ENCODE data around the gene UFSP1. TPM values are rescaled to one million over a fixed set of nuclear protein-coding genes. Genes with fewer than 3 reads are reported as not detected.

Gene UFSP1
- total and polyA plus RNA-seq, 4 donors = 2.3 to 4.9 (median 3.2) TPM

DNA sequence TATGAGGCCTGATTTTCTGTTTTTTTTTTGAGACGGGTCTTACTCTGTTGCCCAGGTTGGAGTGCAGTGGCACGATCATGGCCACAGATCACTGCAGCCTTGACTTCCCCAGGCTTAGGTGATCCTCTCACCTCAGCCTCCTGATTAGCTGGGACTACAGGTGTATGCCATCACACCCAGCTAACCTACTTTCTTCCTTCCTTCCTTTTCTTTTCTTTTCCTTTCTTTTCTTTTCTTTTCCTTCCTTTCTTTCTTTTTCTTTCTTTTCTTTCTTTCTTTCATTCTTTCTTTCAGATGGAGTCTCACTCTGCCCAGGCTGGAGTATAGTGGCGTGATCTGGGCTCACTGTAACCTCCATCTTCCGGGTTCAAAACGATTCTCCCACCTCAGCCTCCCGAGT lies 10.8 kb downstream of the UFSP1 start:
- H3K9me3 ChIP-seq (ENCODE audit: control insufficient read depth in 4 of 4, low read length in 3 of 4) = no peaks in the 10 kb centered on the region
- H3K4me3 ChIP-seq (ENCODE audit: low read depth in 1 of 3, low read length in 3 of 3) = no peak overlapping the region
- no peak overlapping the region for H3K27ac ChIP-seq (ENCODE audit: low read depth in 1 of 2, low read length in 2 of 2)
- peaks cover 0 to 25% (median 23%) of the 10 kb centered on the region in 4 donors for H3K4me1 ChIP-seq (ENCODE audit: control insufficient read depth in 4 of 4, insufficient read depth in 4 of 4, low read length in 3 of 4)
- peaks cover 17 to 31% (median 24%) of the 10 kb centered on the region in 4 donors for H3K36me3 ChIP-seq (ENCODE audit: control insufficient read depth in 4 of 4, insufficient read depth in 3 of 4, low read depth in 1 of 4, low read length in 3 of 4)
- TF ChIP-seq FOXA1 (IDR thresholded peaks at IDR 0.05) = no peak
- TF ChIP-seq GABPA (IDR thresholded peaks at IDR 0.05 in 1 of 2, conservative IDR thresholded peaks at IDR 0.05 in 1 of 2) = no peak
- TF ChIP-seq HNF4G (IDR thresholded peaks at IDR 0.05) = no peak
- no peak for TF ChIP-seq RAD21 (IDR thresholded peaks at IDR 0.05)
- TF ChIP-seq, protein P1, sequence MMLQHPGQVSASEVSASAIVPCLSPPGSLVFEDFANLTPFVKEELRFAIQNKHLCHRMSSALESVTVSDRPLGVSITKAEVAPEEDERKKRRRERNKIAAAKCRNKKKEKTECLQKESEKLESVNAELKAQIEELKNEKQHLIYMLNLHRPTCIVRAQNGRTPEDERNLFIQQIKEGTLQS (IDR thresholded peaks at IDR 0.05) = no peak
- TF ChIP-seq RXRA (IDR thresholded peaks at IDR 0.05) = no peak
- TF ChIP-seq JUND (IDR thresholded peaks at IDR 0.05) = no peak
- TF ChIP-seq NR2F2 (IDR thresholded peaks at IDR 0.05) = no peak
- TF ChIP-seq HNF4A (conservative IDR thresholded peaks at IDR 0.05) = no peak
- 88% methylated on average over 6 of the region's 6 CpGs for WGBS
- no peak overlapping the region for H3K9ac ChIP-seq (ENCODE audit: low read depth in 1 of 2, low read length in 2 of 2)
- no peaks in the 10 kb centered on the region for H3K27me3 ChIP-seq (ENCODE audit: control insufficient read depth in 4 of 4, insufficient read depth in 4 of 4, low read length in 3 of 4)
- no peak for DNase-seq (ENCODE audit: low spot score)

DNA sequence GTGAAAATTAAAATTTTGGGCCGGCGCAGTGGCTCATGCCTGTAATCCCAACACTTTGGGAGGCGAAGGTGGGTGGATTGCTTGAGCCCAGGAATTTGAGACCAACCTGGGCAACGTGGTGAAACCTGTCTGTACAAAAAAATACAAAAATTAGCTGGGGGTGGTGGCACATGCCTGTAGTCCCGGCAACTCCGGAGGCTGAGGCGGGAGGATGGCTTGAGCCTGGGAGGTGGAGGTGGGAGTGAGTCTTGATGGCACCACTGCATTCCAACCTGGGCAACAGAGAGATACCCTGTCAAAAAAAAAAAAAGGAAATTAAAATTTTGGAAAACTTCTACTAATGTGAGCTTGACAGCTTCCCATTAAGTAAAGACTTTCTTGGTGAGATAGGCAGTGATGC lies 11.5 kb downstream of the UFSP1 start:
- Histone ChIP-seq H3K4me1 (ENCODE audit: control insufficient read depth in 4 of 4, insufficient read depth in 4 of 4, low read length in 3 of 4) (peaks cover 0 to 25% (median 24%) of the 10 kb centered on the region in 4 donors), H3K4me3 (ENCODE audit: low read depth in 1 of 3, low read length in 3 of 3) (no peak overlapping the region), H3K27ac (ENCODE audit: low read depth in 1 of 2, low read length in 2 of 2) (no peak overlapping the region), H3K9me3 (ENCODE audit: control insufficient read depth in 4 of 4, low read length in 3 of 4) (no peaks in the 10 kb centered on the region), H3K9ac (ENCODE audit: low read depth in 1 of 2, low read length in 2 of 2) (no peak overlapping the region), H3K36me3 (ENCODE audit: control insufficient read depth in 4 of 4, insufficient read depth in 3 of 4, low read depth in 1 of 4, low read length in 3 of 4) (peaks cover 14 to 28% (median 20%) of the 10 kb centered on the region in 4 donors), H3K27me3 (ENCODE audit: control insufficient read depth in 4 of 4, insufficient read depth in 4 of 4, low read length in 3 of 4) (no peaks in the 10 kb centered on the region)
- 93% methylated on average over 7 of the region's 7 CpGs for whole genome bisulfite sequencing
- no peak for TF ChIP-seq FOXA1 (IDR thresholded peaks at IDR 0.05)
- no peak for TF ChIP-seq NR2F2 (IDR thresholded peaks at IDR 0.05)
- TF ChIP-seq RAD21 (IDR thresholded peaks at IDR 0.05) = no peak
- TF ChIP-seq, protein P2, sequence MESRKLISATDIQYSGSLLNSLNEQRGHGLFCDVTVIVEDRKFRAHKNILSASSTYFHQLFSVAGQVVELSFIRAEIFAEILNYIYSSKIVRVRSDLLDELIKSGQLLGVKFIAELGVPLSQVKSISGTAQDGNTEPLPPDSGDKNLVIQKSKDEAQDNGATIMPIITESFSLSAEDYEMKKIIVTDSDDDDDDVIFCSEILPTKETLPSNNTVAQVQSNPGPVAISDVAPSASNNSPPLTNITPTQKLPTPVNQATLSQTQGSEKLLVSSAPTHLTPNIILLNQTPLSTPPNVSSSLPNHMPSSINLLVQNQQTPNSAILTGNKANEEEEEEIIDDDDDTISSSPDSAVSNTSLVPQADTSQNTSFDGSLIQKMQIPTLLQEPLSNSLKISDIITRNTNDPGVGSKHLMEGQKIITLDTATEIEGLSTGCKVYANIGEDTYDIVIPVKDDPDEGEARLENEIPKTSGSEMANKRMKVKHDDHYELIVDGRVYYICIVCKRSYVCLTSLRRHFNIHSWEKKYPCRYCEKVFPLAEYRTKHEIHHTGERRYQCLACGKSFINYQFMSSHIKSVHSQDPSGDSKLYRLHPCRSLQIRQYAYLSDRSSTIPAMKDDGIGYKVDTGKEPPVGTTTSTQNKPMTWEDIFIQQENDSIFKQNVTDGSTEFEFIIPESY (IDR thresholded peaks at IDR 0.05) = no peak
- no peak for TF ChIP-seq SP1 (IDR thresholded peaks at IDR 0.05)
- TF ChIP-seq JUND (IDR thresholded peaks at IDR 0.05) = no peak
- TF ChIP-seq, protein P3, sequence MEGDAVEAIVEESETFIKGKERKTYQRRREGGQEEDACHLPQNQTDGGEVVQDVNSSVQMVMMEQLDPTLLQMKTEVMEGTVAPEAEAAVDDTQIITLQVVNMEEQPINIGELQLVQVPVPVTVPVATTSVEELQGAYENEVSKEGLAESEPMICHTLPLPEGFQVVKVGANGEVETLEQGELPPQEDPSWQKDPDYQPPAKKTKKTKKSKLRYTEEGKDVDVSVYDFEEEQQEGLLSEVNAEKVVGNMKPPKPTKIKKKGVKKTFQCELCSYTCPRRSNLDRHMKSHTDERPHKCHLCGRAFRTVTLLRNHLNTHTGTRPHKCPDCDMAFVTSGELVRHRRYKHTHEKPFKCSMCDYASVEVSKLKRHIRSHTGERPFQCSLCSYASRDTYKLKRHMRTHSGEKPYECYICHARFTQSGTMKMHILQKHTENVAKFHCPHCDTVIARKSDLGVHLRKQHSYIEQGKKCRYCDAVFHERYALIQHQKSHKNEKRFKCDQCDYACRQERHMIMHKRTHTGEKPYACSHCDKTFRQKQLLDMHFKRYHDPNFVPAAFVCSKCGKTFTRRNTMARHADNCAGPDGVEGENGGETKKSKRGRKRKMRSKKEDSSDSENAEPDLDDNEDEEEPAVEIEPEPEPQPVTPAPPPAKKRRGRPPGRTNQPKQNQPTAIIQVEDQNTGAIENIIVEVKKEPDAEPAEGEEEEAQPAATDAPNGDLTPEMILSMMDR (IDR thresholded peaks at IDR 0.05; ENCODE audit: low read depth, low read length, missing input control) = no peak
- TF ChIP-seq RXRA (IDR thresholded peaks at IDR 0.05) = no peak
- no peak for TF ChIP-seq GABPA (IDR thresholded peaks at IDR 0.05 in 1 of 2, conservative IDR thresholded peaks at IDR 0.05 in 1 of 2)
- TF ChIP-seq, protein P4, sequence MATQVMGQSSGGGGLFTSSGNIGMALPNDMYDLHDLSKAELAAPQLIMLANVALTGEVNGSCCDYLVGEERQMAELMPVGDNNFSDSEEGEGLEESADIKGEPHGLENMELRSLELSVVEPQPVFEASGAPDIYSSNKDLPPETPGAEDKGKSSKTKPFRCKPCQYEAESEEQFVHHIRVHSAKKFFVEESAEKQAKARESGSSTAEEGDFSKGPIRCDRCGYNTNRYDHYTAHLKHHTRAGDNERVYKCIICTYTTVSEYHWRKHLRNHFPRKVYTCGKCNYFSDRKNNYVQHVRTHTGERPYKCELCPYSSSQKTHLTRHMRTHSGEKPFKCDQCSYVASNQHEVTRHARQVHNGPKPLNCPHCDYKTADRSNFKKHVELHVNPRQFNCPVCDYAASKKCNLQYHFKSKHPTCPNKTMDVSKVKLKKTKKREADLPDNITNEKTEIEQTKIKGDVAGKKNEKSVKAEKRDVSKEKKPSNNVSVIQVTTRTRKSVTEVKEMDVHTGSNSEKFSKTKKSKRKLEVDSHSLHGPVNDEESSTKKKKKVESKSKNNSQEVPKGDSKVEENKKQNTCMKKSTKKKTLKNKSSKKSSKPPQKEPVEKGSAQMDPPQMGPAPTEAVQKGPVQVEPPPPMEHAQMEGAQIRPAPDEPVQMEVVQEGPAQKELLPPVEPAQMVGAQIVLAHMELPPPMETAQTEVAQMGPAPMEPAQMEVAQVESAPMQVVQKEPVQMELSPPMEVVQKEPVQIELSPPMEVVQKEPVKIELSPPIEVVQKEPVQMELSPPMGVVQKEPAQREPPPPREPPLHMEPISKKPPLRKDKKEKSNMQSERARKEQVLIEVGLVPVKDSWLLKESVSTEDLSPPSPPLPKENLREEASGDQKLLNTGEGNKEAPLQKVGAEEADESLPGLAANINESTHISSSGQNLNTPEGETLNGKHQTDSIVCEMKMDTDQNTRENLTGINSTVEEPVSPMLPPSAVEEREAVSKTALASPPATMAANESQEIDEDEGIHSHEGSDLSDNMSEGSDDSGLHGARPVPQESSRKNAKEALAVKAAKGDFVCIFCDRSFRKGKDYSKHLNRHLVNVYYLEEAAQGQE (IDR thresholded peaks at IDR 0.05) = no peak
- no peak for TF ChIP-seq YY1 (IDR thresholded peaks at IDR 0.05)
- TF ChIP-seq FOXA2 (IDR thresholded peaks at IDR 0.05) = no peak
- TF ChIP-seq, protein P1 (IDR thresholded peaks at IDR 0.05) = no peak
- no peak for TF ChIP-seq EGR1 (IDR thresholded peaks at IDR 0.05; ENCODE audit: low read depth in 2 of 2)
- TF ChIP-seq TAF1 (conservative IDR thresholded peaks at IDR 0.05) = no peak
- TF ChIP-seq, protein P5, sequence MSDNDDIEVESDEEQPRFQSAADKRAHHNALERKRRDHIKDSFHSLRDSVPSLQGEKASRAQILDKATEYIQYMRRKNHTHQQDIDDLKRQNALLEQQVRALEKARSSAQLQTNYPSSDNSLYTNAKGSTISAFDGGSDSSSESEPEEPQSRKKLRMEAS (IDR thresholded peaks at IDR 0.05) = no peak
- no peak for DNase-seq (ENCODE audit: low spot score)
